Spleen (tissue), 7 donors: ENCODE data around the gene PLAGL1.

Experiments
- CTCF ChIP-seq, 11 experiments: fragments of 200-600 bp in 7 of 11; fragments of 450-650 bp in 4 of 11; sonication (generic) in 4 of 11; IDR thresholded peaks in 8 of 11; conservative IDR thresholded peaks in 3 of 11; 1 replicate in 7 of 11; 2 replicates in 4 of 11; pipeline versions ENCODE4 v1.4.0 to v1.8.0; 2016 to 2021; ENCODE audit warnings: antibody characterized with exemption in 11 of 11, inconsistent platforms in 4 of 11, mild to moderate bottlenecking in 1 of 11
- POLR2A ChIP-seq, 3 donors: fragments of 450-650 bp; IDR thresholded peaks; one replicate each; pipeline ENCODE4 v1.5.1; 2017; ENCODE audit warnings: antibody characterized with exemption in 3 of 3, mild to moderate bottlenecking in 1 of 3
- POLR2AphosphoS5 ChIP-seq, 3 donors: sonication (generic); formaldehyde crosslinking; IDR thresholded peaks; one replicate each; pipeline ENCODE4 v1.5.1; 2017; ENCODE audit warnings: antibody characterized with exemption in 3 of 3
- donor health status: DM: no; HTN: no; CAD: no; lungs with moderate emphysema.
- donor health status: DM: no; HTN: no; CAD: no.
- donor health status: DM: no; HTN: no; CAD: no.

DNA sequence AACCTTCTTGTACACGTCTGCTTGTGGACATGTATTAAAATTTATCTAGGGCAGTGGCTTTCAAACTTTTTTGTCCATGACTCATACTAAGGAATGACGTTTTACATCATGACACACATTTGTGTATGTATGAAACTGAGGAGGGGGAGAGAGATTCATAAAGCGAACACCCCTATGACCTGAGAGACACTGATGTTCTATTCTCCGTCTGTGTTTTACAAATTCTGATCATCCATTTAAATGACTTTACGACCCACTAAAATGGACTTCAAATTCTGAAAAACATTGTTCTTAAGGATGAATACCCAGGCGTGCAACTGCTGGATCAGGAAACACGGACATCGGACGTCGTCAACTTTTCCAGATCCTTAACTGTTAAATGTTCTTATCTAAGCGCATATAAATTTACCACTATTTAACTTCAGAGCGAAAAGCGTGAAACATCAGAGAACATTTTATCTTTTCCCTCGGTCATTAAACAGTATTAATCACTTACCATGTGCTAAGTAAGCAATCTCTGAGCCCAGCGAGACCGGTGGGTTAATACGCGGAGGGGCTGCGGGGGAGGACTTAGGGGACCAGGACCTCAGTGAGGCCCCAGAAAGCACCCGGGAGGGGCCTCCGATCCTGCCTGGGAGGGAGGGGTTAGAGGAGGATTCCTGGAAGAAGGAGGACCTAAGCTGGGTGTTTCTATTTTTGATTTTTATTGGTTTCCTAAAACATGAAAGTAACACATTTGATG is 1.2 kb downstream of the PLAGL1 start:
- TF ChIP-seq CTCF (IDR thresholded peaks at IDR 0.05 in 8 of 11, conservative IDR thresholded peaks at IDR 0.05 in 3 of 11) (no peak), POLR2A (IDR thresholded peaks at IDR 0.05) (no peak), POLR2AphosphoS5 (IDR thresholded peaks at IDR 0.05) (no peak)
